Lower leg skin (tissue), 4 donors: ENCODE data around the gene TMEM132D. TPM values are rescaled to one million over a fixed set of nuclear protein-coding genes. Genes with fewer than 3 reads are reported as not detected.
A peak's percentile ranks its signal among the peaks of the same experiment; 100 is the strongest.

Source experiments
- DNase-seq, 2 donors: peaks; one replicate each; pipeline ENCODE4 v3.0.0-alpha.2; 2019; ENCODE audit warnings: low spot score in 2 of 2
- H3K4me3 ChIP-seq: fragments of 200-600 bp; sonication (generic); 2 replicates; pipeline ENCODE4 v1.5.1; 2017; ENCODE audit warnings: mild to moderate bottlenecking, low read depth; ENCODE audit not compliant: poor library complexity, severe bottlenecking
- POLR2A ChIP-seq, 2 donors: fragments of 450-650 bp; IDR thresholded peaks; one replicate each; pipeline ENCODE4 v1.6.1; 2016 to 2017; ENCODE audit warnings: antibody characterized with exemption in 2 of 2, mild to moderate bottlenecking in 1 of 2, moderate library complexity in 1 of 2
- WGBS, 2 donors: methylation state at CpG; one replicate each; pipeline ENCODE4 v1.1.5; 2018; 5-methylcytosine and 5-hydroxymethylcytosine counted together
- intact Hi-C: fragments of 100-400 bp; cut with DNase I; formaldehyde crosslinking; loops from one replicate; pipeline ENCODE4 v1.15.0; 2023; ENCODE audit warnings: low total_unique reads
- total RNA-seq, 4 donors: library from RNA; depleted of rRNA; stranded (reverse); fragments of >200 nt; gene quantifications; one replicate each; pipeline ENCODE4 v1.1.0, GENCODE V29; 2016
- TF ChIP-seq, protein P1 (sequence below), 3 donors: fragments of 450-650 bp; IDR thresholded peaks; one replicate each; pipeline ENCODE4 v1.5.1; 2016; ENCODE audit warnings: antibody characterized with exemption in 3 of 3, mild to moderate bottlenecking in 3 of 3, moderate library complexity in 2 of 3

The TMEM132D gene
- total RNA-seq, 4 donors from 2014 or later = not detected

DNA sequence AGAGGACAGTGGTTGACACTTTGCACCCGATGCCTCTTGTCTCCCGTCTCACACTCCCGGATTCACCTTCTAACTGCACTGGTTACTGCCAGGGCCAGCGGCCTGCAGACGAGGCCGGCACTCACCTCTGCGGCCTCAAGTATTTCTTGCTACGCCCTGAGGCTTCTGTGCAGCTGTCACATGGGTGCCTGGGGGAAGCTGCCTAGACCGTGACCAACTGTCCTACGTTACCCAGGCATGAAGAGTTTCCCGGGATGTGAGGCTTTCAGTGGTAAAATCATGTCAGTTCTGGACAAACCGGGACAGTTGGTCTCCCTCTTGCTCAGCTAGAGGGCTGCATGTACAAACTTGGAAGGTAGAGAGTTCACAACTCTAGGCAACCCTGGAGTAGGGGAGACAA, 776.1 kb downstream of the TMEM132D start:
- TF ChIP-seq, protein P1, sequence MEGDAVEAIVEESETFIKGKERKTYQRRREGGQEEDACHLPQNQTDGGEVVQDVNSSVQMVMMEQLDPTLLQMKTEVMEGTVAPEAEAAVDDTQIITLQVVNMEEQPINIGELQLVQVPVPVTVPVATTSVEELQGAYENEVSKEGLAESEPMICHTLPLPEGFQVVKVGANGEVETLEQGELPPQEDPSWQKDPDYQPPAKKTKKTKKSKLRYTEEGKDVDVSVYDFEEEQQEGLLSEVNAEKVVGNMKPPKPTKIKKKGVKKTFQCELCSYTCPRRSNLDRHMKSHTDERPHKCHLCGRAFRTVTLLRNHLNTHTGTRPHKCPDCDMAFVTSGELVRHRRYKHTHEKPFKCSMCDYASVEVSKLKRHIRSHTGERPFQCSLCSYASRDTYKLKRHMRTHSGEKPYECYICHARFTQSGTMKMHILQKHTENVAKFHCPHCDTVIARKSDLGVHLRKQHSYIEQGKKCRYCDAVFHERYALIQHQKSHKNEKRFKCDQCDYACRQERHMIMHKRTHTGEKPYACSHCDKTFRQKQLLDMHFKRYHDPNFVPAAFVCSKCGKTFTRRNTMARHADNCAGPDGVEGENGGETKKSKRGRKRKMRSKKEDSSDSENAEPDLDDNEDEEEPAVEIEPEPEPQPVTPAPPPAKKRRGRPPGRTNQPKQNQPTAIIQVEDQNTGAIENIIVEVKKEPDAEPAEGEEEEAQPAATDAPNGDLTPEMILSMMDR (IDR thresholded peaks at IDR 0.05) = no peak
- TF ChIP-seq POLR2A (IDR thresholded peaks at IDR 0.05) = no peak
- 75 to 83% methylated on average over 12 of the region's 12 CpGs for WGBS, 2 donors
- H3K4me3 ChIP-seq = no peak overlapping the region
- no peak for DNase-seq
- intact Hi-C loops = no loop called here

DNA sequence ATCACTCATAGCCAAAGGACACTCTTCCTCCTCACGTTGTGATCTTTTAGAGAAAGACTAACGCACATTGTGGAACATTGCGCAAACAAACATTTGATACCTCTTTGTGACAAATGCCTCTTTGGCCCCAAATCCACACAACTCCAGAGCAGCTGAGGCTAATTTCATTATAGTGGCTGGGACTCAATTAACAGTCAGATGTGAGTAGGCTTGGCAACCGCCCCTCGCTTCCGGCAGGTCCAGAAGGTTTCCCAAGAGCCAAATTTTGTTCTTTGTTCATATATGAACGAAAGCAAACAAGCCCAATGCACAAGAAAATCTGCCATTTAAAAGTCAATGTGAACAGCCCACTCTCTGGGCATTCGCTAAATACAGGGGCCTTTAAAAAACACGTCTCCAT, 776.6 kb downstream of the TMEM132D start:
- no peak for DNase-seq
- WGBS, 2 donors = 73 to 78% methylated on average over 9 of the region's 9 CpGs
- intact Hi-C loops = no loop called here
- no peak overlapping the region for H3K4me3 ChIP-seq
- no peak for TF ChIP-seq POLR2A (IDR thresholded peaks at IDR 0.05)
- TF ChIP-seq, protein P1 (IDR thresholded peaks at IDR 0.05) = no peak

DNA sequence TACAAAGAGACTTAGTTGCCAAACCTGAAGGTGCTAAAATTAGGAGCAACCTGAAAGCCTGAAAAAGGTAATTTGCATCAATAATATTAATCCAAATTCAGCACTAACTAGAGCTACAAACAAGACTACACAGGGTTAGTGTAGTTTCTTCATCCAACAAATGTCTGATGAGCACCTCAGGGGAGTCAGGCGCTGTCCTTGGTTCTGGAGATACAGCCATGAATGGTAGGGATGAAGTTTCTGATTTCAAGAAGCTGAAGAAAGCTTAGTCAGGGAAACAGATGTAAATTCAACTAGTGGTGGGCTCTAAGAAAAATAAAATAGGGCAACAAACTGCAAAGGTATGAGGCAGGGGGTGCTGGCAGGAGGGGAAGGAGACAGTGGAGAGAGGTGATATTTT, 784.3 kb downstream of the TMEM132D start:
- TF ChIP-seq, protein P1 (IDR thresholded peaks at IDR 0.05) = no peak
- no peak for TF ChIP-seq POLR2A (IDR thresholded peaks at IDR 0.05)
- intact Hi-C loops = no loop called here
- no peak overlapping the region for H3K4me3 ChIP-seq
- DNase-seq = peak in 1 of 2 donors; percentile 10
- 58 to 79% methylated on average over 1 of the region's 1 CpG for WGBS, 2 donors

DNA sequence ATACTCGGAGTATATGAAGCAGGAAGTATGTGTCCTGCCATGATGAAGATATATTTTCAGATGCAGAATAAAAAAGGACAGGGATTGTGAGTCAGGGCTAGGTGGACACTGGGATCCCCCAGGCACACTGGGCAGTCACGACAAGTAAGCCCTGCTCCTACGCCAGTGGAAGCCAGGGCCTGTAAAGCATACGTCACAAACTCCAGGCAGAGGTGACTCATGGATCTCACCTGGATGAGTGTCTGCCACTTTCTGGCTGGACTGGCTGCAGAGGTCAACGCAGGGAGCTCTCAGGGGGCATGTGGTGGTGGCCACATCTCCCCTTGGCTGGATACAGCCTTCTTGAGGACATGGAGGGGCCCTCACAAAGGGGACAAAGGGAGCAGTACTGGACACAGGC, 788.3 kb downstream of the TMEM132D start:
- WGBS, 2 donors = 80 to 82% methylated on average over 5 of the region's 5 CpGs
- TF ChIP-seq, protein P1 (IDR thresholded peaks at IDR 0.05) = no peak
- no peak for TF ChIP-seq POLR2A (IDR thresholded peaks at IDR 0.05)
- intact Hi-C loops = no loop called here
- no peak for DNase-seq
- H3K4me3 ChIP-seq = no peak overlapping the region

DNA sequence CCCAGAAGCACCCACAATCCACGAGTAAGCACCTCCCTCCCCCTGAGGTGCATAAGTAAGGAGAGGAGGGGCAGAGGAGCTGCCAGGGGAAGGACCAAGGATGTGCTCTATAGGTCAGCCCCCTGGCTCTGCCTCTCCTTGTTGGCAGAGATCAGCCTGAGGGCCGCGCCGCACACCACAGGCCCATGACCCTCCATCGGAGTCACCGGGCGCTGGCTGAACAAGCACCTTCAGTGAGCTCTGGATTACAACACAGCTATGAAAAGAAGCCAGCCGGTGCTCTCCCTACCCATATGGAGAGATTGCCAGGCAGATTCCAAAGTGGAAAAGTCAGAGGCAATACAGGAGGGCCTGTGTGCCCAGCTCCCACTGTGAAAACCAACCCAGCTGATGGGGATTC, 793.2 kb downstream of the TMEM132D start:
- DNase-seq = peak in 1 of 2 donors; percentile 48
- no peak for TF ChIP-seq POLR2A (IDR thresholded peaks at IDR 0.05)
- TF ChIP-seq, protein P1 (IDR thresholded peaks at IDR 0.05) = no peak
- intact Hi-C loops = no loop called here

More for the DNA sequence above, 793.2 kb downstream of the TMEM132D start:
- H3K4me3 ChIP-seq = no peak overlapping the region
- 87 to 88% methylated on average over 8 of the region's 8 CpGs for WGBS, 2 donors
